ENCODE measurements around the gene PNPLA1. TPM values are rescaled to one million over a fixed set of nuclear protein-coding genes. Genes with fewer than 3 reads are reported as not detected.

PNPLA1 gene
- total RNA-seq, 1 experiment from 2014 or later, result not detected

DNA sequence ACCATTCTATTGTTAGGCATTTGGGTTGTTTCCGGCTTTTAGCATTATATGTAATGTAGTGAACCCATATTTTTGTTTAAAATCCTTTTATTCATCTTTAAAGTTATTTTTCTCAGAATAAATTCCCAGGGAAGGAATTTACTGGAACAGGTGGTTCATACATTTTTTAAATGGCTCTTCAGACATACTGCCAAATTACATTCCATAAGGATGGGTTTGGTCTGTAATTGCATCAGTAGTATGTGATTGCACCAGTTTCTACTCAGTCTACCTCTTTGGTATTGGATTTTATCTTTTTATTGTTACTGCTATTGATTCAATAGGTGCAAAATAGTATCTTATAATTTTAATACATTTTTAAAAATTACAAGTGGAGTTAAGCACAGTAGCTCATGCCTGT lies 46.2 kb upstream of the PNPLA1 start (continued):
- TF ChIP-seq, protein P1, sequence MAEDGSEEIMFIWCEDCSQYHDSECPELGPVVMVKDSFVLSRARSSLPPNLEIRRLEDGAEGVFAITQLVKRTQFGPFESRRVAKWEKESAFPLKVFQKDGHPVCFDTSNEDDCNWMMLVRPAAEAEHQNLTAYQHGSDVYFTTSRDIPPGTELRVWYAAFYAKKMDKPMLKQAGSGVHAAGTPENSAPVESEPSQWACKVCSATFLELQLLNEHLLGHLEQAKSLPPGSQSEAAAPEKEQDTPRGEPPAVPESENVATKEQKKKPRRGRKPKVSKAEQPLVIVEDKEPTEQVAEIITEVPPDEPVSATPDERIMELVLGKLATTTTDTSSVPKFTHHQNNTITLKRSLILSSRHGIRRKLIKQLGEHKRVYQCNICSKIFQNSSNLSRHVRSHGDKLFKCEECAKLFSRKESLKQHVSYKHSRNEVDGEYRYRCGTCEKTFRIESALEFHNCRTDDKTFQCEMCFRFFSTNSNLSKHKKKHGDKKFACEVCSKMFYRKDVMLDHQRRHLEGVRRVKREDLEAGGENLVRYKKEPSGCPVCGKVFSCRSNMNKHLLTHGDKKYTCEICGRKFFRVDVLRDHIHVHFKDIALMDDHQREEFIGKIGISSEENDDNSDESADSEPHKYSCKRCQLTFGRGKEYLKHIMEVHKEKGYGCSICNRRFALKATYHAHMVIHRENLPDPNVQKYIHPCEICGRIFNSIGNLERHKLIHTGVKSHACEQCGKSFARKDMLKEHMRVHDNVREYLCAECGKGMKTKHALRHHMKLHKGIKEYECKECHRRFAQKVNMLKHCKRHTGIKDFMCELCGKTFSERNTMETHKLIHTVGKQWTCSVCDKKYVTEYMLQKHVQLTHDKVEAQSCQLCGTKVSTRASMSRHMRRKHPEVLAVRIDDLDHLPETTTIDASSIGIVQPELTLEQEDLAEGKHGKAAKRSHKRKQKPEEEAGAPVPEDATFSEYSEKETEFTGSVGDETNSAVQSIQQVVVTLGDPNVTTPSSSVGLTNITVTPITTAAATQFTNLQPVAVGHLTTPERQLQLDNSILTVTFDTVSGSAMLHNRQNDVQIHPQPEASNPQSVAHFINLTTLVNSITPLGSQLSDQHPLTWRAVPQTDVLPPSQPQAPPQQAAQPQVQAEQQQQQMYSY (CRISPR knock-in tag; IDR thresholded peaks at IDR 0.05), result no peak
- no peak for TF ChIP-seq CBFB (CRISPR knock-in tag; IDR thresholded peaks at IDR 0.05; ENCODE audit: low read depth)
- no peak for TF ChIP-seq FOXK1 (CRISPR knock-in tag; IDR thresholded peaks at IDR 0.05)

DNA sequence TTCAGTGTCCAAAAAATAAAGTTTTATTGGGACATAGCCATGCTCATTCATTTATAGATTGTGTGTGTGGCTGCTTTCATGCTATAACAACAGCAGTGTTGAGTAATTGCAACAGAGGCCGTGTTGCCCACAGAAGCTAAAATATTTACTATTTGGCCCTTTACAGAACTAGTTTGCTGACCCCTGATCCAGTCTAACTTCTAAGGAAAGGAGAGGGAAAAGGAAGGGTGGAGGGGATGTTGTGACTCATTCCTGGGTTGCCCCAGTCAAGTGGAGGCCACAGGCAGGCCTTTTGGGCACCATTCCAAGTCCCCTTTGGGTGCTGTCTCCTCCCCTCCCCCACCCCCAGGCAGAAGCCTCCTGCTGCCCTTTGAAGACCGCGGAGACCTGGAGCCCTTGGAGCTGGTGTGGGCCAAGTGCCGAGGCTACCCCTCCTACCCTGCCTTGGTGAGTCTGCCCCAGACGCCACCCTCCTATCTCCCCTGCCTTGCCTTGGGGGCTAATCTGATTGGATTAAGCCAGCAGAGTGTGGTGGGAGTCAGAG lies 44.9 kb upstream of the PNPLA1 start:
- Mint-ChIP-seq H3K27me3 (ENCODE audit: low read depth) (no peaks in the 10 kb centered on the region), H3K9me3 (no peaks in the 10 kb centered on the region), H3K27ac (no peak overlapping the region), H3K4me1 (no peaks in the 10 kb centered on the region), H3K36me3 (peaks cover 42% of the 10 kb centered on the region), H3K4me3 (no peak overlapping the region)
- ChIA-PET POLR2A (no interaction called here), CTCF (interaction anchor here (1.2 kb wide), 1 partner anchor 77 kb away, joined by 4 read pairs; no protein-coding TSS in a partner anchor)
- ATAC-seq, result no peak
- no peak for DNase-seq (ENCODE audit: low spot score)
- no peak for TF ChIP-seq NR2C2 (CRISPR knock-in tag; IDR thresholded peaks at IDR 0.05)
- no peak for TF ChIP-seq MXD4 (CRISPR knock-in tag; IDR thresholded peaks at IDR 0.05; ENCODE audit: borderline replicate concordance)
- TF ChIP-seq NFYB (CRISPR knock-in tag; conservative IDR thresholded peaks at IDR 0.05; ENCODE audit: low read depth), result no peak
- no peak for TF ChIP-seq FOXP1 (CRISPR knock-in tag; IDR thresholded peaks at IDR 0.05; ENCODE audit: borderline replicate concordance)
- TF ChIP-seq FOXJ3 (CRISPR knock-in tag; IDR thresholded peaks at IDR 0.05; ENCODE audit: borderline replicate concordance), result no peak
- TF ChIP-seq, protein P2, sequence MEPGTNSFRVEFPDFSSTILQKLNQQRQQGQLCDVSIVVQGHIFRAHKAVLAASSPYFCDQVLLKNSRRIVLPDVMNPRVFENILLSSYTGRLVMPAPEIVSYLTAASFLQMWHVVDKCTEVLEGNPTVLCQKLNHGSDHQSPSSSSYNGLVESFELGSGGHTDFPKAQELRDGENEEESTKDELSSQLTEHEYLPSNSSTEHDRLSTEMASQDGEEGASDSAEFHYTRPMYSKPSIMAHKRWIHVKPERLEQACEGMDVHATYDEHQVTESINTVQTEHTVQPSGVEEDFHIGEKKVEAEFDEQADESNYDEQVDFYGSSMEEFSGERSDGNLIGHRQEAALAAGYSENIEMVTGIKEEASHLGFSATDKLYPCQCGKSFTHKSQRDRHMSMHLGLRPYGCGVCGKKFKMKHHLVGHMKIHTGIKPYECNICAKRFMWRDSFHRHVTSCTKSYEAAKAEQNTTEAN (CRISPR knock-in tag; IDR thresholded peaks at IDR 0.05), result no peak
- no peak for TF ChIP-seq ZNF423 (CRISPR knock-in tag; IDR thresholded peaks at IDR 0.05)

DNA sequence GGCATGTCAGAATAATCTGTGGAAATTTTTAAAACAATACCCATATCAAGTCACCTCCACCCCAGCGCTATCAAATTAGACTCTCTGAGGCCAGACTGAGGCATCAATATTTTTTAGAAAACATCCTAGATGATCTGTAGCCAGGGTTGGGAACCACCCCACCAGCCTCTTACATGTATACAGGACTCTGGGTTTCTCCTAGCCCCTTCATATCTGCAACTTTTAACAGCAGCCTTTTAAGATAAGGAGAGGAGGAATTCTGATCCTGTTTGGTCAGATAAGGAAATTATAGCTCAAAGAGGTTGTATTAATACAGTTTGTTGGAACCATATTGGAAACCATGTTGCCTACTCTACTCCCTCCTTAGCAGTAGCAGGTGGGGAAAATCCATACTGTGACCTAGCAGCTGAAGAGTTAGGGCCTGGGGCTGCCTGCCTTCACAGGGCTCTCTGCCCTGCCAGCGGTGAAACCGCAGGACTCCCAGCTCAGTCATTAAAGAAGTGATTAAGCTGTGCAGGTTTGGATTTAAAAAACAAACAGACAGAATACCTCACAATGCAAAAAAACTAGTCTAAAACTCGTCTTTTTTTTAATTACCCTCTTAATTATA lies 43.3 kb upstream of the PNPLA1 start:
- ATAC-seq, result no peak
- Mint-ChIP-seq H3K4me3 (no peak overlapping the region), H3K4me1 (no peaks in the 10 kb centered on the region), H3K27ac (no peak overlapping the region), H3K27me3 (ENCODE audit: low read depth) (no peaks in the 10 kb centered on the region), H3K36me3 (peaks cover 52% of the 10 kb centered on the region), H3K9me3 (no peaks in the 10 kb centered on the region)
- DNase-seq (ENCODE audit: low spot score), result no peak
- CTCF ChIA-PET, result no interaction called here
- POLR2A ChIA-PET, result no interaction called here
- TF ChIP-seq, protein P3, sequence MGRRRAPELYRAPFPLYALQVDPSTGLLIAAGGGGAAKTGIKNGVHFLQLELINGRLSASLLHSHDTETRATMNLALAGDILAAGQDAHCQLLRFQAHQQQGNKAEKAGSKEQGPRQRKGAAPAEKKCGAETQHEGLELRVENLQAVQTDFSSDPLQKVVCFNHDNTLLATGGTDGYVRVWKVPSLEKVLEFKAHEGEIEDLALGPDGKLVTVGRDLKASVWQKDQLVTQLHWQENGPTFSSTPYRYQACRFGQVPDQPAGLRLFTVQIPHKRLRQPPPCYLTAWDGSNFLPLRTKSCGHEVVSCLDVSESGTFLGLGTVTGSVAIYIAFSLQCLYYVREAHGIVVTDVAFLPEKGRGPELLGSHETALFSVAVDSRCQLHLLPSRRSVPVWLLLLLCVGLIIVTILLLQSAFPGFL (CRISPR knock-in tag; IDR thresholded peaks at IDR 0.05; ENCODE audit: borderline replicate concordance), result no peak
- TF ChIP-seq IRF2 (CRISPR knock-in tag; IDR thresholded peaks at IDR 0.05; ENCODE audit: borderline replicate concordance, low read depth), result no peak
- TF ChIP-seq, protein P4, sequence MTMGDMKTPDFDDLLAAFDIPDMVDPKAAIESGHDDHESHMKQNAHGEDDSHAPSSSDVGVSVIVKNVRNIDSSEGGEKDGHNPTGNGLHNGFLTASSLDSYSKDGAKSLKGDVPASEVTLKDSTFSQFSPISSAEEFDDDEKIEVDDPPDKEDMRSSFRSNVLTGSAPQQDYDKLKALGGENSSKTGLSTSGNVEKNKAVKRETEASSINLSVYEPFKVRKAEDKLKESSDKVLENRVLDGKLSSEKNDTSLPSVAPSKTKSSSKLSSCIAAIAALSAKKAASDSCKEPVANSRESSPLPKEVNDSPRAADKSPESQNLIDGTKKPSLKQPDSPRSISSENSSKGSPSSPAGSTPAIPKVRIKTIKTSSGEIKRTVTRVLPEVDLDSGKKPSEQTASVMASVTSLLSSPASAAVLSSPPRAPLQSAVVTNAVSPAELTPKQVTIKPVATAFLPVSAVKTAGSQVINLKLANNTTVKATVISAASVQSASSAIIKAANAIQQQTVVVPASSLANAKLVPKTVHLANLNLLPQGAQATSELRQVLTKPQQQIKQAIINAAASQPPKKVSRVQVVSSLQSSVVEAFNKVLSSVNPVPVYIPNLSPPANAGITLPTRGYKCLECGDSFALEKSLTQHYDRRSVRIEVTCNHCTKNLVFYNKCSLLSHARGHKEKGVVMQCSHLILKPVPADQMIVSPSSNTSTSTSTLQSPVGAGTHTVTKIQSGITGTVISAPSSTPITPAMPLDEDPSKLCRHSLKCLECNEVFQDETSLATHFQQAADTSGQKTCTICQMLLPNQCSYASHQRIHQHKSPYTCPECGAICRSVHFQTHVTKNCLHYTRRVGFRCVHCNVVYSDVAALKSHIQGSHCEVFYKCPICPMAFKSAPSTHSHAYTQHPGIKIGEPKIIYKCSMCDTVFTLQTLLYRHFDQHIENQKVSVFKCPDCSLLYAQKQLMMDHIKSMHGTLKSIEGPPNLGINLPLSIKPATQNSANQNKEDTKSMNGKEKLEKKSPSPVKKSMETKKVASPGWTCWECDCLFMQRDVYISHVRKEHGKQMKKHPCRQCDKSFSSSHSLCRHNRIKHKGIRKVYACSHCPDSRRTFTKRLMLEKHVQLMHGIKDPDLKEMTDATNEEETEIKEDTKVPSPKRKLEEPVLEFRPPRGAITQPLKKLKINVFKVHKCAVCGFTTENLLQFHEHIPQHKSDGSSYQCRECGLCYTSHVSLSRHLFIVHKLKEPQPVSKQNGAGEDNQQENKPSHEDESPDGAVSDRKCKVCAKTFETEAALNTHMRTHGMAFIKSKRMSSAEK (CRISPR knock-in tag; IDR thresholded peaks at IDR 0.05; ENCODE audit: borderline replicate concordance), result no peak
- no peak for TF ChIP-seq NR1H2 (CRISPR knock-in tag; IDR thresholded peaks at IDR 0.05)
- TF ChIP-seq, protein P5, sequence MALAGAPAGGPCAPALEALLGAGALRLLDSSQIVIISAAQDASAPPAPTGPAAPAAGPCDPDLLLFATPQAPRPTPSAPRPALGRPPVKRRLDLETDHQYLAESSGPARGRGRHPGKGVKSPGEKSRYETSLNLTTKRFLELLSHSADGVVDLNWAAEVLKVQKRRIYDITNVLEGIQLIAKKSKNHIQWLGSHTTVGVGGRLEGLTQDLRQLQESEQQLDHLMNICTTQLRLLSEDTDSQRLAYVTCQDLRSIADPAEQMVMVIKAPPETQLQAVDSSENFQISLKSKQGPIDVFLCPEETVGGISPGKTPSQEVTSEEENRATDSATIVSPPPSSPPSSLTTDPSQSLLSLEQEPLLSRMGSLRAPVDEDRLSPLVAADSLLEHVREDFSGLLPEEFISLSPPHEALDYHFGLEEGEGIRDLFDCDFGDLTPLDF (CRISPR knock-in tag; IDR thresholded peaks at IDR 0.05), result no peak
- no peak for TF ChIP-seq TCF7 (CRISPR knock-in tag; IDR thresholded peaks at IDR 0.05; ENCODE audit: low read depth)
- TF ChIP-seq, protein P2 (CRISPR knock-in tag; IDR thresholded peaks at IDR 0.05), result no peak
- TF ChIP-seq, protein P6, sequence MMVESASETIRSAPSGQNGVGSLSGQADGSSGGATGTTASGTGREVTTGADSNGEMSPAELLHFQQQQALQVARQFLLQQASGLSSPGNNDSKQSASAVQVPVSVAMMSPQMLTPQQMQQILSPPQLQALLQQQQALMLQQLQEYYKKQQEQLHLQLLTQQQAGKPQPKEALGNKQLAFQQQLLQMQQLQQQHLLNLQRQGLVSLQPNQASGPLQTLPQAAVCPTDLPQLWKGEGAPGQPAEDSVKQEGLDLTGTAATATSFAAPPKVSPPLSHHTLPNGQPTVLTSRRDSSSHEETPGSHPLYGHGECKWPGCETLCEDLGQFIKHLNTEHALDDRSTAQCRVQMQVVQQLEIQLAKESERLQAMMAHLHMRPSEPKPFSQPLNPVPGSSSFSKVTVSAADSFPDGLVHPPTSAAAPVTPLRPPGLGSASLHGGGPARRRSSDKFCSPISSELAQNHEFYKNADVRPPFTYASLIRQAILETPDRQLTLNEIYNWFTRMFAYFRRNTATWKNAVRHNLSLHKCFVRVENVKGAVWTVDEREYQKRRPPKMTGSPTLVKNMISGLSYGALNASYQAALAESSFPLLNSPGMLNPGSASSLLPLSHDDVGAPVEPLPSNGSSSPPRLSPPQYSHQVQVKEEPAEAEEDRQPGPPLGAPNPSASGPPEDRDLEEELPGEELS (CRISPR knock-in tag; IDR thresholded peaks at IDR 0.05), result no peak

All from WTC11 (cell line).